WTC11 (cell line): ENCODE data around the gene APOL1.

ENCODE experiments used
- CTCF ChIP-seq: fragments of 200-600 bp; IDR thresholded peaks from 2 replicates; pipeline ENCODE4 v1.8.0; 2022; ENCODE audit warnings: antibody characterized with exemption
- TEAD4 ChIP-seq: sonication (generic); formaldehyde crosslinking; IDR thresholded peaks from 2 replicates; pipeline ENCODE4 v1.8.0; 2022; ENCODE audit warnings: mild to moderate bottlenecking, missing genetic modification reagents

- TF ChIP-seq CTCF (no peak), TEAD4 (CRISPR knock-in tag) (no peak)
Measured at GRCh38 chr22:36311386-36312085, 58.6 kb downstream of the APOL1 start.
